ENCODE measurements around the gene HEXIM2.

- TF ChIP-seq POLR2AphosphoS5 (IDR thresholded peaks at IDR 0.05), result peak in 3 of 4 donors; percentile 47 to 57 (median 50)
- peak; percentile 99 for TF ChIP-seq CTCF (IDR thresholded peaks at IDR 0.05)
- no peak for TF ChIP-seq POLR2A (IDR thresholded peaks at IDR 0.05)
Measured at GRCh38 chr17:45197555-45198334, 36.1 kb downstream of the HEXIM2 start.
